ENCODE data around the gene UBAC1.

The UBAC1 gene

DNA sequence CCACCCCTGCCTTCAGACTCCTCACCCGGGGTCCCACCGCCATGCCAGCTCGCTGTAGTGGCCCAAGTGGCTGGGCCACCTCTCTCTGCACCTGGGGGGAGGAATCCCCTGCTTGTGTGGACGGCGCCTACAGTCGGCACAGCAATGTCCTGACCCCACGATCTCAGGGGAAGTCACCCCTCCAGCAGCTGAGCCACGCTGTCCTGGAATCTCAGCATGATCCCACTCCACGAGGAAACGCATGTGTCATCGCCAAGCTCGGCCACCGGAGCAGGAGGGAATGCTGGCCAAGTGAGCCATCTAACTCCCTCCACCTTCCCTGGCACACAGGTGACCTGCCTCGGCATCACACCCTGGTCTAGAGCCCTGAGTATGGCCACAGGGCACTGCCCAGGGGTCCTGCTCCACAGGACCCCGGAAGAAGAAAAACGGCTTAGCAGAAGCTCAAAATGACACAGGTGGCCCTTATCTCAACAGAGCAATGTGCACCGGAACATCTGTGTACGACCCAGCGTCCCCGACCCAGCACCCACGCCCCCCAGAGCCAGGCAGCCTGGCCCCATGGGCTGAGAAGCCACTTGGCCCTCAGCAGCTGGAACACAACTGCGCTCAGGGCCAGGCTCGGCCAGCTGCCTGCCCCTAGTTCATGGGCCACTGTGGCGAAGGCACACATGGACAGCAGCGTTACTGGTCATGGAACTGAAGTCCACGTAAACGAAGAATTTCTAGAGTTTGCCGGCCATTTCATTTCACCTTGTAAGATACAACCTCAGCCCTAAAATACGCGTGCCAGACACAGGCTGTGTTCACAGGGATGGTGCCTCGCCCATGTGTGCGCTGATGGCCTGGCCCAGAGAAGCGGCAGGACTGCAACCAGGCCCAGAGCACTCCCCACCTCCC lies 30.5 kb downstream of the UBAC1 start:
- in situ Hi-C loops (cut with HindIII; ENCODE audit: low sequenced_read_pairs) = no loop called here
- TF ChIP-seq, protein P1, sequence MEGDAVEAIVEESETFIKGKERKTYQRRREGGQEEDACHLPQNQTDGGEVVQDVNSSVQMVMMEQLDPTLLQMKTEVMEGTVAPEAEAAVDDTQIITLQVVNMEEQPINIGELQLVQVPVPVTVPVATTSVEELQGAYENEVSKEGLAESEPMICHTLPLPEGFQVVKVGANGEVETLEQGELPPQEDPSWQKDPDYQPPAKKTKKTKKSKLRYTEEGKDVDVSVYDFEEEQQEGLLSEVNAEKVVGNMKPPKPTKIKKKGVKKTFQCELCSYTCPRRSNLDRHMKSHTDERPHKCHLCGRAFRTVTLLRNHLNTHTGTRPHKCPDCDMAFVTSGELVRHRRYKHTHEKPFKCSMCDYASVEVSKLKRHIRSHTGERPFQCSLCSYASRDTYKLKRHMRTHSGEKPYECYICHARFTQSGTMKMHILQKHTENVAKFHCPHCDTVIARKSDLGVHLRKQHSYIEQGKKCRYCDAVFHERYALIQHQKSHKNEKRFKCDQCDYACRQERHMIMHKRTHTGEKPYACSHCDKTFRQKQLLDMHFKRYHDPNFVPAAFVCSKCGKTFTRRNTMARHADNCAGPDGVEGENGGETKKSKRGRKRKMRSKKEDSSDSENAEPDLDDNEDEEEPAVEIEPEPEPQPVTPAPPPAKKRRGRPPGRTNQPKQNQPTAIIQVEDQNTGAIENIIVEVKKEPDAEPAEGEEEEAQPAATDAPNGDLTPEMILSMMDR (IDR thresholded peaks at IDR 0.05; ENCODE audit: low read depth, low read length) = no peak
- DNase-seq (ENCODE audit: low read depth, low spot score) = no peak
- no peak overlapping the region for H3K4me3 ChIP-seq (ENCODE audit: low read depth, low read length)

DNA sequence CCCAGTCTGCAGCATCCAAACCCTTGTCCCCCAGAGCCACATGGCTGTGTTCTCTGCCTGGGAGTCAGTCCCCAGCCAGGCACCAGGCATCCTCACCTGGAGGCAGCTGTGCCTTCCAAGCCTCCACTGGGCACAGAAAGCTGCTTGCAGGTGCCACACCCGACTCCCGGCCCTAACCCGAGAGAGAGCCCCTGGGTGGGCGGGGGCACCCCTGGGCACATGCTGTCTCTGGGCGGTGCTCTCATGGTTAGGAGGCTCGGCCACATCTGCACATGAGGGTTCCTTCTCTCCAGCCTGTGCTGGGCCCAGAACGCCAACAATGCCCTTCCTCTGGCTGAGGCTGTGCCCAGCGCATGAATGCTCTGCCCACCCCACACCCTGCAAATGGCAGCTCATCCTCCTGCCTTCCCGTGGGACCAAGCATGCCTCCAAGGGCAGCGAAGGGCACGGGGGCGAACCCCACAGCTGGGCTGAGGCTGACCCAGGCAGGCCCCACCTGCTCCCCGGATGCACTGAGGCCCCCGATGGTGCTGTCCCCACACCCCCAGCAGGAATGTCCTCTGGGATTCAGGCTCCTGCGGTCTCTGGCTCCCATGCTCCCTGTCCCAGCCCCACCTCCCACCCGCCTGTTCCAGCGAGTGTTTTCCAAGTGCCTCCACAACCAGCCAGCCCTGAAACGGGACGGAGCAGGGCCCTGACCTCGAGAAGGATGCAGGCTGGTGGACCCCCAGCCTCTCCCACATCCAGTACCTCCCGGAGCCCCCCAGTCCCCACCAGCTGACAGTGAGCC lies 31.3 kb downstream of the UBAC1 start:
- no peak for DNase-seq (ENCODE audit: low read depth, low spot score)
- TF ChIP-seq, protein P1 (IDR thresholded peaks at IDR 0.05; ENCODE audit: low read depth, low read length) = no peak
- in situ Hi-C loops (cut with HindIII; ENCODE audit: low sequenced_read_pairs) = no loop called here
- no peak overlapping the region for H3K4me3 ChIP-seq (ENCODE audit: low read depth, low read length)

DNA sequence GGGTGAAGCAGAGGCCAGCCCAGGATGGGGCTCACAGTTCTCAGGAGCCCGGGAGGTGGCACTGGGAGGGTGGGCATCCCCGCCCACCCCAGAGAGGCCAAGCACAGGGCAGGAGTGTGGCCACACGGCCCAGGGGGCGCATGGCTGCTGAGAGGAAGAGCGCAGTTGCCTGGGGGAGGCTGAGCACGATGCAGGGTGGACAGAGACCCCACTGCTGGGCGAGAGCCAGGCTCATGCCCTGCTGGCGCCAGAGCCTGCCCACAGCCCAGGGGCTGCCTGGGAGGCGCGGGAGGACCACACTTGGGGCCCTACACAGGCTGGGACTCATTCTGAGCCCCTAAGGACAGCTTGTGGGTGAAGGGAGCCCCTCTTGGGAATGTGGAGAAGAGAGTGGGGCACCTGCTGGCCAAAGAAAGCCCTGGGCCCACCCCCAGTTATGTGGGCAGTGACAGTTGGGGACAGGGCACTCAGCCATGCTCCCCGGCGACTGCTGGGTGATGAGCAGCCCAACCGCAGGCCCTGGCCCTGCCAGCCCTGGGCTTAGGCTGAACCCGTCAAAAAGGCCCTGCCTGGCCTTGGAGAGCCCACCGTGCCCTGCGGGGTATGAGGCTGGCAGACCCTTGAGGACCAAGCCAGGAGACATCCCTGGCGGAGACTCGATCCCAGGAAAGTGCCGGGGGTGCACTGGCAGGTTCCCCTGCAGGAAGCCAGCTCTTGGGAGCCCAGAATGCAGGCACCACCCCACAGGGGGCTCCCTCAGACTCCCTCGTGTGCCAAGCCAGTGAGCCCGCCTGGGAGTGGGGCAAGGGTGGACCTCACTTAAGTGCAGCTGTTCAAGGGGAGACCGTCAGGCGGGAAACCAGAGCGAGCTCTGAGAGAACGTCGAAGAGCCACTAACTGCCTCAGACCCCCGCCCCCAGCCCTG lies 32.2 kb downstream of the UBAC1 start:
- in situ Hi-C loops (cut with HindIII; ENCODE audit: low sequenced_read_pairs) = no loop called here
- TF ChIP-seq, protein P1 (IDR thresholded peaks at IDR 0.05; ENCODE audit: low read depth, low read length) = no peak
- DNase-seq (ENCODE audit: low read depth, low spot score) = no peak
- no peak overlapping the region for H3K4me3 ChIP-seq (ENCODE audit: low read depth, low read length)

DNA sequence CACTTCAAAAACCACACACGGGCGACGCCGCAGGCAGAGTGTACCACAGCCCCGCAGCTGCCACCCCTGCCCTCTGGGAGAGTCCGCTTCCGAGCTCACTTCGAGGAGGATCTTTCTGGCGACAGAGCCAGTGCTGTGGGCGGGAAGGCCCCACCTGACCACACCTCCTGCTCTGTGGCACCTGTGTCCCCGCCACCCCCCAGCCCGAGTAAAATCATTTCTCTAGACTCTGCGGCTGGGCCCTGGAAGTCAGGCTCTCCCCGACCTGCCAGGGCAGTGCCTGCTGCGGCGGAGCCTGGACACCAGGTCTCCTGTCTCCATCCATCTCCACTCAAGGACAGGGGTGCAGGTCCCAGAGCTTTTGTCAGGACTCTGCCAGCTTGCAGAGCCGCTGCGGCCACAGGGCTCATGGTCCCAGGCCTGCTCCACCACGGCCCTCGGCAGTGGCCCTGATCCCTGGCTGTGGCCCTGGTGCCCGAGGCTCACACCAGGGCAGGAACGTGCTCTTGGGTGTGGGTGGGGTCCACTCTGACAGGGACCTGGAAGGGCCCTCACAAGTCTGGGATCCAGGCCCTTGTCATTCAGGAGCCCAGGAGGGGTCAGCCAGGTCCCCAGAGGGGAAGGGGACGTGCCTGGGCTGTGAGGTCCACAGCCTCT lies 33.0 kb downstream of the UBAC1 start:
- no peak for DNase-seq (ENCODE audit: low read depth, low spot score)
- no peak overlapping the region for H3K4me3 ChIP-seq (ENCODE audit: low read depth, low read length)
- TF ChIP-seq, protein P1 (IDR thresholded peaks at IDR 0.05; ENCODE audit: low read depth, low read length) = no peak
- in situ Hi-C loops (cut with HindIII; ENCODE audit: low sequenced_read_pairs) = no loop called here

DNA sequence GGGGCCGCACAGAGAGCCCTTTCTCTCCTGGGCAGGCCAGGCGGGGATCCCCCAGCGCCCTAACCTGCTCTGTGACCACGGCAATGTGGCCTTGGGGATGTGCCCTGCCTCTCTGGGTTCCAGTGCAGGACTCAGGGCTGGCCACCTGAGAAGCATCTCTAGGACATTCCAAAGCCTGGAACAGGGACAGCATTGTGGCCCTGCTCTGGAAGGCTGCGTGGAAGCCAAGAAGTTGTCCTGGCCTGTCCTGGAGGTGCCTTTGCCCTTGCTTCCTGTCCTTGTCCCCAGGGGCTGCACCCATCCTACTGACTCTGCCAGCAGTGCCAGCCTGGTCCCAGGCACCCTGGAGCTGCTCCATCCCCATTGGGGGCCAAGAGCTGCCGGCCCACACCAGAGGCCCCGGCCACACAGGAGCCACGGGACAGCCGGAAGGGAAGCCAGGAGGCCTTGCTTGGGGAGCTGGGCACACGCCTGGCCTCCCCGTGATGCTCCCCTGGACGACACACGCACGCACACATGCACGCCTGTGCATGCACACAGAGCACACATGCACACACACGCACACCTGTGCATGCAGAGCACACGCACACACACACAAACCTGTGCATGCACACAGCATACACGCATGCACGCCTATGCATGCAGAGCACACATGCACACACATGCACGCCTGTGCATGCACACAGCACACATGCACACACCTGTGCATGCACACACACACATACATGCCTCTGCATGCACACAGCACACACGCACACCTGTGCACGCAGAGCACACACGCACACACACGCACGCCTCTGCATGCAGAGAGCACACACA lies 33.8 kb downstream of the UBAC1 start:
- no peak for DNase-seq (ENCODE audit: low read depth, low spot score)
- in situ Hi-C loops (cut with HindIII; ENCODE audit: low sequenced_read_pairs) = no loop called here
- H3K4me3 ChIP-seq (ENCODE audit: low read depth, low read length) = no peak overlapping the region
- TF ChIP-seq, protein P1 (IDR thresholded peaks at IDR 0.05; ENCODE audit: low read depth, low read length) = no peak
